Stimulated activated naive B cell treated with anti-CD40 and anti-IgM and Interleukin-4, amounts not matched to agents 10 μg/mL and 1 μg/mL and 100 μg/mL, for 72 hours (primary cell): ENCODE results near the gene FOXD4L1.
"Not testable (repeated sequence)": the region's sequence is repeated elsewhere in the genome, so short reads cannot be mapped to it uniquely, and the experiment has no call there.

ENCODE experiments used
- ATAC-seq, 2 donors: fragments of 150-1000 bp; cut with Tn5 transposase; replicated peaks; 2 replicates each; pipeline ENCODE4 v1.10.0; 2021; ENCODE audit warnings: moderate library complexity in 1 of 2
- DNase-seq: peaks from one replicate; pipeline ENCODE4 v3.0.0; 2021
- H3K27ac Mint-ChIP-seq: one replicate; pipeline ENCODE4 v1.8.0; 2022; ENCODE audit warnings: mild to moderate bottlenecking, mixed read lengths
- H3K27me3 Mint-ChIP-seq, 2 donors: one replicate each; pipeline ENCODE4 v1.8.0; 2022; ENCODE audit warnings: mixed read lengths in 2 of 2
- H3K36me3 Mint-ChIP-seq, 2 donors: one replicate each; pipeline ENCODE4 v1.8.0; 2022; ENCODE audit warnings: mixed read lengths in 2 of 2, mild to moderate bottlenecking in 1 of 2
- H3K4me1 Mint-ChIP-seq, 2 donors: one replicate each; pipeline ENCODE4 v1.8.0; 2022; ENCODE audit warnings: mixed read lengths in 2 of 2, mild to moderate bottlenecking in 1 of 2
- H3K4me3 Mint-ChIP-seq, 2 donors: one replicate each; pipeline ENCODE4 v1.8.0; 2022; ENCODE audit warnings: mild to moderate bottlenecking in 2 of 2, mixed read lengths in 2 of 2, moderate library complexity in 1 of 2
- H3K9me3 Mint-ChIP-seq, 2 donors: one replicate each; pipeline ENCODE4 v1.8.0; 2022; ENCODE audit warnings: mixed read lengths in 2 of 2, mild to moderate bottlenecking in 1 of 2

FOXD4L1 gene

DNA sequence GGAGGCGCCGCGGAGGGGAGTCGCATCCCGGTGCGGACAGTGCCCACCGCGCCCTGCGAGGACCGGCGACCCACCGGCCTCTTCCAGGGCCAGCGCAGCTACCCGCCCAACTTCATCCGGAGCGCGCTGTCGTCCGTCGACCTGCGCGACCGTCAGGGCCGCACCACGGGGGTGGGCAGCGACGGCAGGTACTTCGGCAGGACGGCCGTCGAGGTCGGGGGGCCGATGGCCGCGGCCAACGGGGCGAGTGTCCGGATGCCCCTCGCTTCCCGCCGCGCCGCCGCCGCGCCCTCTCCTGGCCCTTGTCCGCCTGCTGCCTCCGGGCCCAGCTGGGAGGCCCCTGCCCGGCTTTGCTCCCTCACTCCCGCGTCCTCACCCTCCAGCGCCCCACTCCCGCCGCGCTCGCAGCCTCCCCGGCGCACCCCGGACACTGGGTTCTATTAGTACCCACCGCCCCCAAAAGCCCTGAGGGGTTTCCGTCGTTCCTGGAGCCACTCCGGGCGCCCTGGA lies 43.6 kb downstream of the FOXD4L1 start:
- not testable (repeated sequence) for H3K36me3 Mint-ChIP-seq, DNase-seq, H3K9me3 Mint-ChIP-seq, H3K4me1 Mint-ChIP-seq, H3K27ac Mint-ChIP-seq
- ATAC-seq, result peak; percentile 19 to 39
- Mint-ChIP-seq H3K27me3 (peaks cover 9 to 16% of the 10 kb centered on the region in 2 donors), H3K4me3 (peak overlapping the region; percentile 75 to 80)

DNA sequence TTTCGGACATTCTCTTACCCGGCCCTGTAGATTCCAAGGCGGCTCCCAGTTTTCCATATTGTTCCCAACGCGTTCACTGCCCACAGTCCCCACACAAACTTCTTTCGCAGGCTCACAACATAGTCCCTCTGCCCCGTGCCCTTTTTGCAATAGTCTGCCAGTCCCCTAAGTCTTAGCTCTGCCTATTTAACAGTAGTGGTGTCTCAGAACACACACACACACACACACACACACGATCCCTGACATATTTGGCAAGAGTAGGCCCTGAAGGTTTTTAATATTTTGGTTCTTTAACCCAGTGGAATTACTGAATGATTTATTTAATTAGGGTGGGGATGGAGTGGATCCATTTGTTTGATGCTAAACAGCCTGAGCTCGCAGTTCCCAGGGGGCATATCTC lies 44.1 kb downstream of the FOXD4L1 start:
- not testable (repeated sequence) for DNase-seq, H3K4me1 Mint-ChIP-seq, H3K9me3 Mint-ChIP-seq, ATAC-seq, H3K27ac Mint-ChIP-seq, H3K36me3 Mint-ChIP-seq
- peak overlapping the region; percentile 75 to 80 for H3K4me3 Mint-ChIP-seq
- peaks cover 9 to 16% of the 10 kb centered on the region in 2 donors for H3K27me3 Mint-ChIP-seq
